Activated CD8-positive, alpha-beta memory T cell treated with anti-CD3 and anti-CD28 coated beads for 4 hours (primary cell): ENCODE data around the gene GSG1L2.

Experiments used
- DNase-seq, 2 donors: peaks; one replicate each; pipeline ENCODE4 v3.0.0-alpha.2; 2020; ENCODE audit warnings: low read depth in 2 of 2

Gene GSG1L2

DNA sequence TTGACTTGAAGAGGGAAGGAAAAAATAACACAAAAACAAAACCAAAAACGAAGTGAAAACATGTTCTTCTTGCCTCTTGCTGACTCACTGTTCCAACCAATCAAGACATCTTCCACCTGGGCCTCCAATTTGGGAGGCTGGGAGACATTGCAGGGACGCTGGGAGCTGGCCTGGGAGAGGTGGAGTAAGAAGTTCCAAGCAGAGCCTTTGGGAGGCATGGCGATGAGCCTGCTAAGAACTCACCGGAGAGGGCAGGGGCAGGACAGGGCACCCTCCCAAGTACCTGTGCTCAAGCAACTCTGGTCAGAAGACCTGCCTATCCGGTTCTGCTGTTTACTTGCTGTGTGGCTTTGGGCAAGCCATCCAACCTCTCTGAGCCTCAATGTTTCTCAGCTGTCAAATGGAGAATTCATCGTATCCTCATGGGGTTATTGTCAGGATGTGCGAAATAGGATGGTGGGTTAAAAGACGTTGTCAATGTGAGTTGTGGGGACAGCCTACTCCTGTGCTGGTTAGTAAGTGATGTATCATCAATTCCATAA lies 3.0 kb upstream of the GSG1L2 start:
- no peak for DNase-seq

DNA sequence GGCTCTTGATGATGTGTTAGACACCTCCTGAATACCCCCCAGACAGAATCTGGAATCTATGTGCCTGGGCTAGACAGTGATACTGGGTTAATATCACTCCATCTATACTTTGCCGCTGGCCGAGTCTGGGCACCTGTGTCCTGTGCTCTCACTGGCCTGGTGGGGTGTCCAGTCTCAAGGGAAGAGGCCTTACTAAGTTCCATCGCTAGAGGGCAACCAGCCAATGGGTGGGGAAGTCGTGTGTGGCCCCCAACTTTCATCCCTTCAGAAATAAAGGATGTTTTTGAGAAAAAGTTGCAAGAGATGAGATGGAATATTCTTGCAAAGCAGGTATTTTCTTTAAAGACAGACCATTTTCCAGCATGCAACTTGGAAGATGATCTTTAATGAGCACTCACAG lies 2.2 kb upstream of the GSG1L2 start:
- no peak for DNase-seq

DNA sequence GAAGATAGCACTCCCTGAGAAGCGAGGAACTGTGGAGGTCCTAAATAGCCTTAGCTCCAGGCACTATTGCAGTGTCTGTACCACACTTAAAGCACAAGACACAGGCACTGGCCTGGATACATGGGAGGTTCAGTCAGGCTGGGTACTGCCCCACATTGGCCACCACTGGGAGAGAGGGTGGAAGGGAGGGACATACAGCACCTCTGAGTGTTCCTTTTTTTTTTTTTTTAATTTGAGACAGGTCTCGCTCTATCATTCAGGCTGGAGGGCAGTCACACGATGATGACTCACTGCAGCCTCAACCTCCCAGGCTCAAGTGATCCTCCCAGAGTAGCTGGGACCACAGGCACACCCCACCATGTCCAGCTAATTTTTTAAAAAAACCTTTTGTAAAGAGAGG lies 1.4 kb downstream of the GSG1L2 start:
- DNase-seq = no peak

DNA sequence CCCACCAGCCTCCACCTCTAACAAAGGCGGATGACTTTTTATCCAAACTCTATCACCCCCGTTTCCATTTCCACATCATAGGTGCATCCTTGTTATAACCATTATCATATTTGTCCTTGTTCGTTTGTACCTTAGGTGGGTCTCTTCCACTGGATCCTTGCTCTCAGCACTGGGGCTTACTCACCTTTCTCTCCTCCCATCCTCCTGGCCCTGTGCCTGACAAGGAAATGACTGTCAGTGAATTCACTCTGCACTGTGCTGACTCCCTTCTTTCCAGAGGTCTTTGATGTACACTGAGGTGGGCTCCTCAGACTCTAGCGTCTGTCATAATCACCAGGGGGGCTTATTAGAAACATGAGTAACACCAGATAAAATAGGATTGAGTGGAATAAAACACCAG lies 3.1 kb downstream of the GSG1L2 start:
- no peak for DNase-seq

DNA sequence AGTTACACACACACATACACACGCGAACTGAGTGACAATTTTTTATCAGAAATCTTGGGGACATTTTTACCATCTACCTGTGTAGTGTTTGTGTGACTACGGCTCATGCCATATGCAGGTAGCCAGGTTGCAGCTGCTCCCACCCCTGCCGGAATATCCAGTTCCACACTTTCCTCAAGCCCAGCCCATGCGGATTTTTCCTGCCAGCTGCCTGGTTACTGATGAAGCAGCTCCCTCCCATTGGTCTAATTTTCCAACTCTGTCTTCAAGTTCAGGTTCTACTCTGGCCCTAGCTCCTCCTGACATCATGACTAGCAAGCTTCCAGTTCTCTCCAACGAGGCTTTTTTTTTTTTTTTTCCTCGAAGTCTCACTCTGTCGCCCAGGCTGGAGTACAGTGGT lies 4.8 kb downstream of the GSG1L2 start:
- no peak for DNase-seq

DNA sequence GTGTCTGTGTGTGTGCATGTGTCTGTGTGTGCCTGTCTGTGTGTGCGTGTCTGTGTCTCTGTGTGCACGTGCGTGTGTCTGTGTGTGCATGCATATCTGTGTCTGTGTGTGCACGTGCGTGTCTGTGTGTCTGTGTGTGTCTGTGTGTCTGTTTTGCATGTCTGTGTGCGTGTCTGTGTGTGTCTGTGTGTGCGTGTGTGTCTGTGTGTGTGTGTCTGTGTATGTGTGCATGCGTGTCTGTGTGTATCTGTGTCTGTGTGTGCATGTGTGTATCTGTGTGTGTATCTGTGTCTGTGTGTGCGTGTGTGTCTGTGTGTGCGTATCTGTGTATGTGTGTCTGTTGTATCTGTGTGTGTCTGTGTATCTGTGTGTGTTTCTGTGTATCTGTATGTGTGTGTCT lies 5.4 kb downstream of the GSG1L2 start:
- DNase-seq = no peak

DNA sequence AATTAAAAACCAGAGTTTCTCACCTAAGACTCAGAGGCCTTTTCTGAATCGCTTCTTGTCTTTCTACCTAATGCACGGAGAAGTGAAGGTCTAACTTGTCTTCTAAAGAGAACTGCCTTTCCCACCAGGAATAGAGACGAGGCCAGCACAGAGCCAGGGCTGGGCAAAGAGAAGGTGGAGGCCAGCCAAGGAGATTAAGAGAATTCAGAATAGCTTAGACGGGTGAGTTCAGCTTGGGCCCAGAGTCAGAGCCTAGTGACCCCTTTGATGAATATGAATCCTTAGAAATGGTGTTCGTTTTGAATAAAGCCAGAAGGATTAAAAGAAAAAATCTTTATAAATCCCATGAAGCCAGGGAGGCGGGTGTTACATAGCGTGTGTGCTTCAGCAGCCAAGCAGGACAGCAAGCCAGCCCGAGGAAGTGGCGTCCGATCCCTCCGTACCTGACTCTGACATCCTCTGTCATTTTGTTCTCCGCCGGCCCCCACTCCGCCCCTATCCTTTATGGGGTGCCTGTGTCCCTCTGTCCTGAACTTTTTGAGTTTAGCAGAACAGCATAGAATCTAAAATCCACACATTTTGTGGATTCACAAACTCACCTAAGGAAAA lies 7.4 kb downstream of the GSG1L2 start:
- DNase-seq = no peak

DNA sequence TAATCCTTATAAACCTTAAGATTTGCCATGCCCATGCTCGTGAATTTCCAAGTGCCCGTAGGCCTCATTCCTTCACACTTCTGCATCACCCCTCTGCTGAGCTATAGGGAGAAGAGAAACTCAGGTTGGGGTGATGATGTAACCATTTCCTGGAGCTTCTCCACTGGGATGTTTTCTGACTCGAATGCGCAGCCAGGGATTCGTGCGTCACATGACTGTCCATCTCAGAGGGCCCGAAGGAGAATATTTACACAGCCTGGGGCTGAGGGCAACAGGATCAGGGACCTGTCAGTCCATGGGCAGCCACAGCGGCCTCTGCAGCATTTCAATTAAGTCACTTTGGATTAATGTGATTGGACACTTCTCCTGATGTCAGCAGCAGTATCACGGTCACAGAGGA lies 8.7 kb downstream of the GSG1L2 start:
- no peak for DNase-seq

DNA sequence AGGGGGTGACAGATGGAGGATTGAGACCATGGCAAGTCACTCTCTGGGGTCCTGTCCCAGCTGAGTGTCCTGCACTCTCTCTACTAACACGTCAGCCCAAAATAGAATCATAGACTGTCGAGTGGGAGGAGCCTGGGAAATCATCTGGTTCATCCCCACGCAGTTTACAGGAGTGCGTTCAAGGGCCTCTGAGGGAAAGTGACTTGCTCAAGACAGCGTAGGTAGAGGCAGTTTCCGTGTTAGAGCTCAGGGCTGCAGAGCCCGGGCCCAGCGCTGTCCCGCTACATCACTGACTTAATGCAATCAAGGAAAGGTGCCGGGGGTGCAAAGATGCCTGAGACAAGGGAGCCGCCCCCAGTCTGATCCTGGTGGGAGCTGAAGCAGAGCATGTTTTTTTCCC lies 10.3 kb downstream of the GSG1L2 start:
- DNase-seq = no peak

DNA sequence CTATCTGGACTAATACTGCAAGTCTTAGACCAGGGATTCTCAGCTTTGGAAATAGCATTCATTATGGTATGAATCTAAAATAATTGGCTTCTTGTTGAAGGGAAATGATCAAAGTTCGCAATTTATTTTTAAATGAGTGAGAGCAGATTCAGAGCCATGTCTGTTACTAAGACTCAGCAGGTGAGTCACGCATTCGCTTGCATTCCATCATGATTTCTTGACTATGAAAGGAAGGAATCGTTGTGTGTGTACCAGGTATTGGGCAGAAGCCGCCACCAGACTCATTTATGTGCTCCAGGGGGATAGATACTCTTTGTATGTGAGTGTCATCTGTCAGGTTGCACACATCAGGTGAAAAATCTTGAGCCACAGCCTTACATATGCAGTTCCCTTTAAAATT lies 10.8 kb downstream of the GSG1L2 start:
- no peak for DNase-seq

DNA sequence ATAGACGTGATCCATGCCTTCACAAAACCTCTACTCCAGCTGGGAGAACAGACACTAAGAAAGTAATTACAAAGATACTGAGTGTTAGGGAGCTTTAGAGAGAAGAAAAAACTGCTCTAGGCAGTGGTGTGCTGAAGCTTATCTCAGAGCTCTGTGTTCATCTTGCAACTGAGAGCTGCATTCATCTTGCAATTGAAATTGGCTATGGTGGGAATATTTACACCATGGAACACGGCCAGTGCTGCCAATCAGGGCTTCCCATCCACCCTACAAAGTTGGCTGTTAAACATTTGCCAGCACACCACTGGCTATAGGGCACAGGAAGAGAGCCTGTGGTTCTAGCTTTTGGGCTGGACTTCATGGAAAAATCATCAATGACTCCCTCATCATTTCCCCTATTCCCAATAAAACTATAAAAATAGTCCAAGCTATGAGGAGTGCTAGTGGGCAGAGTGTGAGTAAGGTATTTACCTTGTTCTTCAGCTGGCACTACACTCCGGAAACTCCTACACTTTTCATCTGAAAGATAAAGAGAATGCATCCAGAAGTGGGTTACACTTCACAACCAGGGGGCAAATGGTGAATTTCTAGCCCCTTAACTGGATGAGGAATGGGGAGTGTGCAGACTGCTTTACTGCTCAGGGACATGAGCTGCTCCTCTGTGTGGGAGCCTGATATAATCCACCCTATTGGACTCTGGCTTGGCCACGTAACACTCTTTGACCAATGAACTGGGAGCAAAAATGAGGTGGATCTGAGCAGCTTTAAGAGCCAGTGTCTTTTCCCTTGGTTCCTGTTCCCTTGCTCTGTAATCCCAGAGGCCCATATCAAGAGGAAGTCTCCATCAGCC lies 11.6 kb downstream of the GSG1L2 start:
- no peak for DNase-seq

DNA sequence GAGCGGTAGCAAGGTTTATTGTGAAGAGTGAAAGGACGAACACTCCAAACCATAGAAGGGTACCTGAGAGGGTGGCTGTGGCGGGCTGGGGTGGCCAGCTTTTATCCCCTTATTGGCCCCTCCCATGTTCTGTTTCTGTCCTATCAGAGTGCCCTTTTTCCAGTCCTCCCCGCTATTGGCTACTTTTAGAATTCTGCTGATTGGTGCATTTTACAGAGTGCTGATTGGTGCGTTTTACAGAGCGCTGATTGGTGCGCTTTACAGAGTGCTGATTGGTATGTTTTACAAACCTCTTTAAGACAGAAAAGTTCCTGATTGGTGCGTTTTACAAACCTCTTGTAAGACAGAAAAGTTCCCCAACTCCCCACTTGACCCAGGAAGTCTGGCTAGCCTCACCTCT lies 12.5 kb downstream of the GSG1L2 start:
- DNase-seq = no peak

DNA sequence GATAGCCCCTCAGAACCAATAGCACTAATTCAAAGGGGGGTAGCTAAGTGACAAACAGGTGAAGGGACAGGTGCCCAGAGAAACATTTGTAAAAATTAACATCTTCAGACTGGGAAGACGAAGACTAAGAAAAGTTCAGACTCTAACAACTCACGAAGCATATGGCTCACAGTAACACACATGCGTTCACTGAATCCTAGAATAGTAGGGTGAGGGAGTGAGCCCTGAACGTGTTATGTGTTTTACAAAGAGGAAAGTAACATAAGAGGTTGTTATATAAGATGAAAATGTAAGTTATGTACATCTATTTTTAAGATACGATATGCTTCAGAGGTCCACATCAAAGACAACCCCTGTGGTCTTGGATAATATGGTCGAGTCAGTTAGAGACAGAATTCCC lies 15.2 kb downstream of the GSG1L2 start:
- no peak for DNase-seq

DNA sequence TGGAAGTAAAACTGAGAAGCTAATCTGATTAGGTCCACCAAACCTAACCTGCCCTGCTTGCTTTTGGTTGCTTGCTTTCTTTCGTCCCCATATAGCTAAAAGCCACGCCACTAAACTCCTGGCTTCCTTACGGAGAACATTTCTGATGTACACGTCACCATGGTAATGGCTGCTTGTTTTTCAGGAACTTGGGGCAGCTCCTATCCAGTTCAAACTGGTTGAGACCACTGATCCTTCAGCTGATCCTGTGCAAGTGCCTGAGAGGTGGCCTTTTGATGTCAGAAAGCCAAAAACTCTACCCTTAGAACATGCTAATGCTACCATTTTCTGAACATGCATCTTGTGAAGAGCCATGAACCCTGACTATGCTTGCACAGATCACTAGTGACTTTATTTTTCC lies 16.1 kb downstream of the GSG1L2 start:
- no peak for DNase-seq

DNA sequence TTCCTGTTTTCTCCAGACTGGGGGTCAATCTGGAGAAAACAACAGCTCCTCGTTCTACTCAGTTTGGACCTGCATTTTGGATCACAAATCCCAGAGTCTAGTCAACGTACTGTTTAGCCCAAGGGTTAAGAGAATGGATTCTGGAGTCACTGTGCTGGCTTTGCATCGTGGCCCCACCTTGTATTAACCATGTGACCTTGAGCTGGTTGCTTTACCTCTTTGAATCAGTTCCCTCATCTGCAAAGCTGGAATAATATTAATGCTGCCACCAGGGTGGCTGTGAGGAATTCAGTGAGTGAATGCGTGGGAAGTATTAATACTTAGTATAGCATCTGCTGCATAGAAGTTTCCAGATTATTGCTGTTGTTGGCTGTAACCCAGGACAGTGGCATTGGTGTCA lies 19.2 kb downstream of the GSG1L2 start:
- no peak for DNase-seq

DNA sequence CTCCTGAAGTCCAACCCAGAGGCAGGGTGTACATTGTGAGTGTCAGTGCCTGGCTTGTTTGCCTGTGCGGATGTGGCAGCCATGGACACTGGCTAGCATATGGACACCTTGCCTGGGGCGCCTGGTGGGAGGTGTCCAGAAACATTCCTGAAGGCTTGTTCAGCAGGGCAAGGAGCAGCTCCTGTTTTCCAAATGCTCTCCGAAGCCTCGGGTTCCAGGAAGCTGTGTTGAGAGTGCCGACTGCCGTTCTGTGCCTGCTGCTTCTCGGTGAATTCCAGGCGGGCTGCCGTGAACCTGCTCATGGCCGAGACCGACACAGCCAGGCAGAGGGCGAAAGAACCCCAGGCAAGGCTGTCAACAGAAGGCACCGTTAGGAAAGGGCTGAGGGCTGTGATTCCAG lies 19.6 kb downstream of the GSG1L2 start:
- no peak for DNase-seq

DNA sequence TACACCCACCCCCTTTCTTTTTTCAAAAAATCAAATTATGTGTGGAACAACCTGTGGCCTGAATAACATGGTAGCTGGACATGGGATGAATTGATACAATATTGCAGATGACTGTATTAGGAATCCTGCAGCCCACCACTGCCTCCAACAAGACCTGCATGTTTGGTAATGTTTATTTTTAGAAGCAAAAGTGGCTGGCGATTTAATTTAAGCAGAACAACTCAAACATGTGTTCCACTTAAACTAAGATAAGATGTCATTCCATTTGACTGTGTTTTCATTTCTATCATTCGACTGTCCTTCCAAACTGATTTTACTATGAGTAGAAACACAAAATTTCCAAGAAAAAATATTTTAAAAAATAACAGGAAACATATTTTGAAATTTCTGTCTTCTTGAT lies 20.4 kb downstream of the GSG1L2 start:
- no peak for DNase-seq

DNA sequence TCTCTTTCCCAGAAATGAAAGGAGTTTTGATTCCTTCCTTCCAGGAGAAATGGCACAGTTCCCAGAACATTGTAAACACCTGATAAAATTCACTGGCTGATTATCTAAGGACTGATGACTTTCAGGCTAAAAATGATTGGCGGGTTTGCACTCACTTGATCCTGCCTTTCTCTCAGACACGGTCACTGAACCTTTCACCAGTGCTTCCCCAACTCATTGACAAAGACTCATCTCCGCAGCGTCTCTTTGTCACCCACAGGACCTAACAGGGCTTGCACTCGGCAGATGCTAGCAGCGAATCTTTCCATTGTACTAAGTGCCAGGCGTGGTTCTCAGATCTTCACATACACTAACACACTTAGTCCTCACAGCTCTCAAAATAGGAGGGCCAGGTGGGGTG lies 23.2 kb downstream of the GSG1L2 start:
- DNase-seq = no peak

DNA sequence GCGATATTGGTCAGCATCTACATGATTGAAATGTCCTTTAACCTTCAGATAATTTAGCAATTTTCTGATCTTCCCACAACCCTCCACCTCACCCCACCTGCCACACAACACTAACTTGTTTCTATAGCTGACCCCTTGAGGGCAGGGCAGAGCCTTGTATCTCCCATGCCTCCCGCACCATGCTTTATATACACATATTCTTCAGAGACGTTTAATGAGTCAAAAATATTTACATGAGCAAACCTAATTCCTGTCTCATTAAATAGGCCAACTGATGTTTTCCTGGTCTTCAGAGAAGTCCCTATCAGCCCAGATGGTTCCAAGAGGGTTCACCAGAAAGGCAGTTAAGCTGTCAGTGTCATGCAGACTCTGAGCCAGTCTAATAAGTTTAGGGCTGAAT lies 23.9 kb downstream of the GSG1L2 start:
- no peak for DNase-seq

DNA sequence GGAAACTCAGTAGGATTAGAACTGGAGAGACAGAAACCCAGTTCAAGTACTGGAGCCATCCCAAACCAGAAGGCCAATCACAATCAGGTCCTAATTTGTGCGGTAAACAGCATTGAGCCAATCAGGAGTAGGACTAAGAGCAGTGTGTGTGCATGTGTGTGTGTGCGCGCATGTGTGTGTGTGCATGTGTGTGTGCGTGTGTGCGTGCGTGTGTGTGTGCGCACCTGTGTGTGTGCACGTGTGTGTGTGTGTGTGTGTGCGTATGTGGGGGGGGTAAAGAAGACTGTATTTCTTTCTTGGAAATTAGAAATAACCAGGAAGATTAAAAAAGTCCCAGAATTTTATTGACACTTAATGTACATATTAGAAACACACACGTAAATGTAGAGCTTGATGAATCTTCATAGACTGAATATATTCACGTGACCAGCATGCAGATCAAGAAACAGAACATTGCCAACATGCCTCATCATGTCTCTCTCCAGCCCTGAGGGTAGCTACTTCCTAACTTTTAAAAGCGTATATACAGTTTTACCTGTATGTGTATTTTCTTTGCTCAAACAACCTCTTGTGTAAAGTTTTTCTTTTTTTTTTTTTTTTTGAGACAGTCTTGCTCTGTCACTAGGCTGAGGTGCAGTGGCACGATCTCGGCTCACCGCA lies 29.6 kb downstream of the GSG1L2 start:
- DNase-seq = no peak

DNA sequence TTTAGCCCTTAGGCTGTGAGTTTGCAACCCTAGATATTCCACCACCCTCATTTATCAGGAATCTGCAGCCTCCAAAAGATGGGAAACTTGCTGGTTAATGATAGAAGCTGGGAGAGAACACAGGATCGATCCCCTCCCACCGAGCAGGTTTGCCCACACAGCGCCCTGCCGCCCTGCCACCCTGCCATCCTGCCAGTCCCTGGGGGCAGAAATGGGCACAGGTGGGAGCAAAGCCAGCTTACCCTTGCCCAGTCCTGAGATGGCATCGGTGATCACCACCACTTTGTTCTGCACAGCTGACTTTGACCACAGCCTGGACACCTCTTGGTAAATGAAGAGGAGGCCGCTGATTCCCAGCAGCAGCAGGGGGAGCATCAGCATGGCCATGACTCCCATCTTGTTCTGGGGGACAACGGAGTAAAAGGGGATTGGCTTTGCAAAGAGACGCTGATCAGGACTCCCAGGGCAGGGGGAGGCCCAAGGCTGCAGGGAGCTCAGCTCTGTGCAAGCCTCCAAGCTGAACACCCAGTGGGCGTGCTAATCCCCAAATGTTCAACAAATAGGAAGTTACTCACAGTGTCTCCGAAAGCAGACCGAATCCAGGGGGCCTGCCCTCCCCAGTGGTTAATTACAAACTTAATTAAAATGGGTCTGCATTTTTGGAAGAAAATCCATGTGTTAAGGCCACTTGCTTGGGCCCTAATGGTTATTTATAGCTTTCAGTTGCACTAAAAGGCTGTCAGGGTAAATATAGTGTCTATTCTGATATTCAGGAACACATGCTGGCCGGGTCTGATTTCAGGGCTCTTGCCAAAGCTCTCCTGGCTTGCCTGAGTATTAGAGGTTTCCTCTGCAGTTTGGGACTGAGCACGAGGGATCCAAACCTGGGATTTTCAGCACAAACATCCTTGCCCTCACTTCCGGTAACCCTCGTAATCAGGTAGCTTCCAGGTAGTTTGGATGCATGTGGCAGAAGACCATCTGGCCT lies 30.7 kb downstream of the GSG1L2 start, which contains the start of gene DHRS7C:
TSS of gene DHRS7C (minus strand) at position 704 of the 988 bp plus-strand sequence. CDS start at position 396, 308 bp downstream.
- DNase-seq = no peak

DNA sequence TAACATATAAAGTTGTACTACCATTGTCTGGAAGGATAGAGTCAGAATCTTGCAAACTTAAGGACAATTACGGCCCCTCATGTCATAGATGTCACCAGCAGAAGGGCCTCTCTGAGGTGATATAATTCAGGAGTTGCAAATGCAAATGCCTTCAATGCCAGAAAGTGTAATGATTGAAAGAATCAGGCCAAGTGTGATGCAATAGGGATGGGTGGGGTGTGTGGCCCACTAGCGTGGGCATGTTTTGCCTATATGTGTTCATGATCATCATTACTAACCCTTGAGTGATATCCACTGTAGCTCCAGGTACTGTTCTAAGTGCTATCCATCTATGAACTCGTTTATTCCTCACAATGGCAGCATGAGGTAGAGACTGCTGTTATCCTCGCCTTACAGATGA lies 31.6 kb downstream of the GSG1L2 start:
- DNase-seq = no peak
